Liver (tissue), 9 donors: ENCODE data around the gene KCNT1. TPM values are rescaled to one million over a fixed set of nuclear protein-coding genes. Genes with fewer than 3 reads are reported as not detected.

Experiments used
- DNase-seq: peaks from one replicate; pipeline ENCODE4 v3.0.0-alpha.2; 2017; ENCODE audit warnings: low spot score
- H3K27ac ChIP-seq, 2 donors: one replicate each; pipeline ENCODE4 v1.7.0; 2013; ENCODE audit warnings: inconsistent platforms in 2 of 2, low read length in 2 of 2, control low read depth in 1 of 2, low read depth in 1 of 2, mild to moderate bottlenecking in 1 of 2
- H3K27me3 ChIP-seq, 4 donors: one replicate each; pipeline versions ENCODE4 v1.6.1 to v1.7.0; 2013; ENCODE audit warnings: low read length in 3 of 4, inconsistent platforms in 1 of 4, mild to moderate bottlenecking in 1 of 4, moderate library complexity in 1 of 4; ENCODE audit not compliant: control insufficient read depth in 4 of 4, insufficient read depth in 4 of 4
- H3K36me3 ChIP-seq, 4 donors: one replicate each; pipeline versions ENCODE4 v1.6.1 to v1.7.0; 2013; ENCODE audit warnings: low read length in 3 of 4, mild to moderate bottlenecking in 3 of 4, low read depth in 1 of 4, moderate library complexity in 1 of 4; ENCODE audit not compliant: control insufficient read depth in 4 of 4, insufficient read depth in 3 of 4
- H3K4me1 ChIP-seq, 4 donors: one replicate each; pipeline versions ENCODE4 v1.6.1 to v1.7.0; 2013; ENCODE audit warnings: low read length in 3 of 4, mild to moderate bottlenecking in 3 of 4, moderate library complexity in 1 of 4; ENCODE audit not compliant: control insufficient read depth in 4 of 4, insufficient read depth in 4 of 4
- H3K4me3 ChIP-seq, 3 donors: one replicate each; pipeline versions ENCODE4 v1.6.1 to v1.7.0; 2013; ENCODE audit warnings: low read length in 3 of 3, control low read depth in 1 of 3, low read depth in 1 of 3, mild to moderate bottlenecking in 1 of 3
- H3K9ac ChIP-seq, 2 donors: one replicate each; pipeline ENCODE4 v1.7.0; 2013; ENCODE audit warnings: low read length in 2 of 2, mild to moderate bottlenecking in 2 of 2, moderate library complexity in 2 of 2, control low read depth in 1 of 2, low read depth in 1 of 2
- H3K9me3 ChIP-seq, 4 donors: one replicate each; pipeline versions ENCODE4 v1.6.1 to v1.7.0; 2013; ENCODE audit warnings: low read length in 3 of 4; ENCODE audit not compliant: control insufficient read depth in 4 of 4
- ATF3 ChIP-seq: IDR thresholded peaks from 2 replicates; pipeline ENCODE4 v1.6.1; 2016; ENCODE audit warnings: antibody characterized with exemption
- CTCF ChIP-seq: fragments of 150-350 bp; IDR thresholded peaks from 2 replicates; pipeline ENCODE4 v1.5.1; 2017; ENCODE audit warnings: improper control_type of control experiment, low read depth, low read length; ENCODE audit not compliant: missing input control
- EGR1 ChIP-seq, 2 donors: IDR thresholded peaks; 2 replicates each; pipeline ENCODE4 v1.6.1; 2016 to 2018; ENCODE audit warnings: antibody characterized with exemption in 2 of 2, low read depth in 2 of 2
- FOXA1 ChIP-seq: IDR thresholded peaks from 2 replicates; pipeline ENCODE4 v1.6.1; 2016; ENCODE audit warnings: antibody characterized with exemption
- FOXA2 ChIP-seq: IDR thresholded peaks from 2 replicates; pipeline ENCODE4 v1.6.1; 2016; ENCODE audit warnings: antibody characterized with exemption
- GABPA ChIP-seq, 2 donors: IDR thresholded peaks in 1 of 2; conservative IDR thresholded peaks in 1 of 2; 2 replicates each; pipeline ENCODE4 v1.6.1; 2016; ENCODE audit warnings: antibody characterized with exemption in 2 of 2, mild to moderate bottlenecking in 1 of 2, moderate library complexity in 1 of 2
- HNF4A ChIP-seq, 2 donors: conservative IDR thresholded peaks; 2 replicates each; pipeline ENCODE4 v1.6.1; 2016; ENCODE audit warnings: antibody characterized with exemption in 2 of 2, mild to moderate bottlenecking in 2 of 2
- HNF4G ChIP-seq: IDR thresholded peaks from 2 replicates; pipeline ENCODE4 v1.6.1; 2016; ENCODE audit warnings: antibody characterized with exemption
- JUND ChIP-seq, 2 donors: IDR thresholded peaks; 2 replicates each; pipeline ENCODE4 v1.6.1; 2016; ENCODE audit warnings: antibody characterized with exemption in 2 of 2
- MAX ChIP-seq: IDR thresholded peaks from 2 replicates; pipeline ENCODE4 v1.6.1; 2016; ENCODE audit warnings: antibody characterized with exemption
- NR2F2 ChIP-seq: IDR thresholded peaks from 2 replicates; pipeline ENCODE4 v1.6.1; 2016; ENCODE audit warnings: antibody characterized with exemption
- RAD21 ChIP-seq, 2 donors: IDR thresholded peaks; 2 replicates each; pipeline ENCODE4 v1.6.1; 2016; ENCODE audit warnings: antibody characterized with exemption in 2 of 2, mild to moderate bottlenecking in 2 of 2
- RXRA ChIP-seq, 2 donors: IDR thresholded peaks; 2 replicates each; pipeline ENCODE4 v1.6.1; 2017 to 2018; ENCODE audit warnings: antibody characterized with exemption in 2 of 2, mild to moderate bottlenecking in 1 of 2
- SP1 ChIP-seq: IDR thresholded peaks from 2 replicates; pipeline ENCODE4 v1.6.1; 2018; ENCODE audit warnings: antibody characterized with exemption, mild to moderate bottlenecking
- TAF1 ChIP-seq: conservative IDR thresholded peaks from 2 replicates; pipeline ENCODE4 v1.6.1; 2016; ENCODE audit warnings: antibody characterized with exemption, mild to moderate bottlenecking
- YY1 ChIP-seq: IDR thresholded peaks from 2 replicates; pipeline ENCODE4 v1.6.1; 2016; ENCODE audit warnings: antibody characterized with exemption, mild to moderate bottlenecking
- WGBS: extraction: QIAGEN DNeasy Blood & Tissue Kit; methylation state at CpG from one replicate; pipeline ENCODE4 v1.1.7; 2013; 5-methylcytosine and 5-hydroxymethylcytosine counted together
- polyA plus RNA-seq, 2 donors: library from polyadenylated mRNA; stranded (reverse) in 1 of 2; unstranded in 1 of 2; fragments of 200-250 nt in 1 of 2; fragments of >200 nt in 1 of 2; fragmentation: Nextera tagmentation in 1 of 2; extraction: Ambion mirVana in 1 of 2; gene quantifications; one replicate each; pipeline versions ENCODE4 v1.2.1 to v1.2.3, GENCODE V29; 2013 to 2015
- total RNA-seq, 2 donors: library from RNA; depleted of rRNA; stranded (reverse); fragments of >200 nt; gene quantifications; one replicate each; pipeline ENCODE4 v1.2.3, GENCODE V29; 2014
- TF ChIP-seq, protein P1 (sequence below): IDR thresholded peaks from 2 replicates; pipeline ENCODE4 v1.6.1; 2016; ENCODE audit warnings: antibody characterized with exemption
- TF ChIP-seq, protein P2 (sequence below): IDR thresholded peaks from 2 replicates; pipeline ENCODE4 v1.6.1; 2016; ENCODE audit warnings: antibody characterized with exemption, mild to moderate bottlenecking
- donor health status: healthy.
- donor health status: healthy.
- donor health status: healthy.
- donor health status: healthy.
- donor health status: healthy.

Gene KCNT1
- total and polyA plus RNA-seq, 4 donors = 0.08 TPM; not detected in 2

DNA sequence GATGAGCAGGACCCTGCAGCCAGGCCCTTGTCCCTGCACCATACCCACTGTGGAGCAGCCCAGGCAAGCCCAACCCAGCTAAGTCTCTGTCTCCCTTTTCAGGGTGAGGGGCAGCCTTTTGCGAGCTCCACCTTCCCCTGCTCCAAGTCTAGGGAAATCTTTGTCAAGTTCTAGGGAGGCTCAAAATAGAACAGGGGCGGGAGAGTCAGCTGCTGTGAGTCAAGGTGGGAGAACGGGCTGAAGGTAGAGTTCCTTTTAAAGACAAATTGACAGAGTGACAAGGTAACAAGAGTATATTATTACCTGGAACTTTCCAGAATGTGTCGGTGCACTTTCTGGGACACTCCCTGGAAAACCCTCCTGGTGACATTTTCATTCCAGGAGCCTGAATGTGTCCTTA, 64.7 kb downstream of the KCNT1 start:
- Histone ChIP-seq H3K36me3 (no peaks in the 10 kb centered on the region), H3K4me1 (no peaks in the 10 kb centered on the region), H3K4me3 (no peak overlapping the region), H3K27me3 (no peaks in the 10 kb centered on the region), H3K9me3 (peaks cover 3 to 10% (median 4%) of the 10 kb centered on the region in 4 donors), H3K9ac (no peak overlapping the region), H3K27ac (no peak overlapping the region)
- DNase-seq = no peak
- no peak for TF ChIP-seq YY1
- TF ChIP-seq GABPA (IDR thresholded peaks at IDR 0.05 in 1 of 2, conservative IDR thresholded peaks at IDR 0.05 in 1 of 2) = no peak
- TF ChIP-seq NR2F2 = no peak
- no peak for TF ChIP-seq SP1
- TF ChIP-seq FOXA2 = no peak
- TF ChIP-seq JUND (IDR thresholded peaks at IDR 0.05) = no peak
- TF ChIP-seq HNF4G = no peak
- TF ChIP-seq MAX = no peak
- TF ChIP-seq HNF4A (conservative IDR thresholded peaks at IDR 0.05) = no peak
- TF ChIP-seq CTCF = no peak
- no peak for TF ChIP-seq EGR1 (IDR thresholded peaks at IDR 0.05; ENCODE audit: low read depth in 2 of 2)
- no peak for TF ChIP-seq FOXA1
- TF ChIP-seq RAD21 (IDR thresholded peaks at IDR 0.05) = no peak
- TF ChIP-seq RXRA (IDR thresholded peaks at IDR 0.05) = no peak
- no peak for TF ChIP-seq ATF3
- TF ChIP-seq, protein P1, sequence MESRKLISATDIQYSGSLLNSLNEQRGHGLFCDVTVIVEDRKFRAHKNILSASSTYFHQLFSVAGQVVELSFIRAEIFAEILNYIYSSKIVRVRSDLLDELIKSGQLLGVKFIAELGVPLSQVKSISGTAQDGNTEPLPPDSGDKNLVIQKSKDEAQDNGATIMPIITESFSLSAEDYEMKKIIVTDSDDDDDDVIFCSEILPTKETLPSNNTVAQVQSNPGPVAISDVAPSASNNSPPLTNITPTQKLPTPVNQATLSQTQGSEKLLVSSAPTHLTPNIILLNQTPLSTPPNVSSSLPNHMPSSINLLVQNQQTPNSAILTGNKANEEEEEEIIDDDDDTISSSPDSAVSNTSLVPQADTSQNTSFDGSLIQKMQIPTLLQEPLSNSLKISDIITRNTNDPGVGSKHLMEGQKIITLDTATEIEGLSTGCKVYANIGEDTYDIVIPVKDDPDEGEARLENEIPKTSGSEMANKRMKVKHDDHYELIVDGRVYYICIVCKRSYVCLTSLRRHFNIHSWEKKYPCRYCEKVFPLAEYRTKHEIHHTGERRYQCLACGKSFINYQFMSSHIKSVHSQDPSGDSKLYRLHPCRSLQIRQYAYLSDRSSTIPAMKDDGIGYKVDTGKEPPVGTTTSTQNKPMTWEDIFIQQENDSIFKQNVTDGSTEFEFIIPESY = no peak
- TF ChIP-seq, protein P2, sequence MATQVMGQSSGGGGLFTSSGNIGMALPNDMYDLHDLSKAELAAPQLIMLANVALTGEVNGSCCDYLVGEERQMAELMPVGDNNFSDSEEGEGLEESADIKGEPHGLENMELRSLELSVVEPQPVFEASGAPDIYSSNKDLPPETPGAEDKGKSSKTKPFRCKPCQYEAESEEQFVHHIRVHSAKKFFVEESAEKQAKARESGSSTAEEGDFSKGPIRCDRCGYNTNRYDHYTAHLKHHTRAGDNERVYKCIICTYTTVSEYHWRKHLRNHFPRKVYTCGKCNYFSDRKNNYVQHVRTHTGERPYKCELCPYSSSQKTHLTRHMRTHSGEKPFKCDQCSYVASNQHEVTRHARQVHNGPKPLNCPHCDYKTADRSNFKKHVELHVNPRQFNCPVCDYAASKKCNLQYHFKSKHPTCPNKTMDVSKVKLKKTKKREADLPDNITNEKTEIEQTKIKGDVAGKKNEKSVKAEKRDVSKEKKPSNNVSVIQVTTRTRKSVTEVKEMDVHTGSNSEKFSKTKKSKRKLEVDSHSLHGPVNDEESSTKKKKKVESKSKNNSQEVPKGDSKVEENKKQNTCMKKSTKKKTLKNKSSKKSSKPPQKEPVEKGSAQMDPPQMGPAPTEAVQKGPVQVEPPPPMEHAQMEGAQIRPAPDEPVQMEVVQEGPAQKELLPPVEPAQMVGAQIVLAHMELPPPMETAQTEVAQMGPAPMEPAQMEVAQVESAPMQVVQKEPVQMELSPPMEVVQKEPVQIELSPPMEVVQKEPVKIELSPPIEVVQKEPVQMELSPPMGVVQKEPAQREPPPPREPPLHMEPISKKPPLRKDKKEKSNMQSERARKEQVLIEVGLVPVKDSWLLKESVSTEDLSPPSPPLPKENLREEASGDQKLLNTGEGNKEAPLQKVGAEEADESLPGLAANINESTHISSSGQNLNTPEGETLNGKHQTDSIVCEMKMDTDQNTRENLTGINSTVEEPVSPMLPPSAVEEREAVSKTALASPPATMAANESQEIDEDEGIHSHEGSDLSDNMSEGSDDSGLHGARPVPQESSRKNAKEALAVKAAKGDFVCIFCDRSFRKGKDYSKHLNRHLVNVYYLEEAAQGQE = no peak
- no peak for TF ChIP-seq TAF1
- WGBS = 87% methylated on average over 4 of the region's 4 CpGs
